BLaER1 treated with 17β-estradiol and CSF1 and Interleukin-3, amounts not matched to agents 10 nM and 100 nM (cell line): ENCODE measurements around the gene BLOC1S6.
A peak's percentile ranks its signal among the peaks of the same experiment; 100 is the strongest.

Experiments used
- H3K27ac ChIP-seq, 11 experiments: shearing (Covaris generic); formaldehyde crosslinking; 2 replicates each; pipeline ENCODE4 v1.8.1; 2022
- H3K27me3 ChIP-seq, 11 experiments: shearing (Covaris generic); formaldehyde crosslinking; 2 replicates each; pipeline ENCODE4 v1.8.1; 2022
- H3K36me3 ChIP-seq, 11 experiments: shearing (Covaris generic); formaldehyde crosslinking; 2 replicates each; pipeline ENCODE4 v1.8.1; 2022
- H3K4me1 ChIP-seq, 10 experiments: shearing (Covaris generic); formaldehyde crosslinking; 2 replicates each; pipeline ENCODE4 v1.8.1; 2022
- H3K4me2 ChIP-seq, 11 experiments: shearing (Covaris generic); formaldehyde crosslinking; 2 replicates each; pipeline ENCODE4 v1.8.1; 2022
- H3K4me3 ChIP-seq, 10 experiments: shearing (Covaris generic); formaldehyde crosslinking; 2 replicates each; pipeline ENCODE4 v1.8.1; 2022
- H3K9ac ChIP-seq, 11 experiments: shearing (Covaris generic); formaldehyde crosslinking; 2 replicates each; pipeline ENCODE4 v1.8.1; 2022
- H3K9me3 ChIP-seq, 11 experiments: shearing (Covaris generic); formaldehyde crosslinking; replicated peaks in 1 of 11; 2 replicates each; pipeline ENCODE4 v1.8.1; 2022
- H4K20me1 ChIP-seq, 11 experiments: shearing (Covaris generic); formaldehyde crosslinking; 2 replicates each; pipeline ENCODE4 v1.8.1; 2022
- Cebpa-rat ChIP-seq, 11 experiments: shearing (Covaris generic); IDR thresholded peaks; 2 replicates each; pipeline ENCODE4 v1.8.1; 2022

The BLOC1S6 gene

DNA sequence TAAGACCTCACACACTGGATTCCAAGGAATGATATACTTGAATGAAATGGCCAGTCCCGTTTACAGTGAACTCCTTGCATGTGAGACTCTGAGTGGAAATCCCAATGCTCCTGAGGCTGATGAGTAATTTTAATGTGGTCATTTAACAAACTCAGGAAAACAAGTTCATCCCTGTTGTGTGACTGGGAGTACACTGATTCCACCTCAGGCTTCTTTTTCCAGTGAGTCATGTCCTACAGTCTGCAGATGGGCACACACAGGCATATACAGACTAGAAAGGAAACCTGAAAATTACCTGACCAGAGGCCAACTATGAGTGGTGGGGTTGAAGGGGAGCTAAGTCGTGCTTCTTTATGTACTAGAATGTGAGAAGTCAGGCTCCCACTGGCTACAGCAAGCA lies 53.4 kb downstream of the BLOC1S6 start:
- Histone ChIP-seq H3K9ac (peak overlapping the region in 1 of 11 experiments; percentile 34; a peak in 1 of 22 replicates), H3K4me3 (no peak overlapping the region), H3K4me1 (peaks cover 18 to 97% (median 81%) of the 10 kb centered on the region in 10 experiments), H3K27me3 (peaks cover 0 to 3% (median 0%) of the 10 kb centered on the region in 11 experiments; a peak in 2 of 22 replicates), H3K4me2 (peak overlapping the region in 6 of 11 experiments; percentile 37 to 96 (median 95); a peak in 12 of 22 replicates), H3K36me3 (peaks cover 0 to 59% (median 0%) of the 10 kb centered on the region in 11 experiments; a peak in 8 of 22 replicates), H3K27ac (peak overlapping the region in 9 of 11 experiments; percentile 2 to 98 (median 91); a peak in 13 of 22 replicates), H4K20me1 (peaks cover 0 to 27% (median 0%) of the 10 kb centered on the region in 11 experiments; a peak in 2 of 22 replicates), H3K9me3 (peaks cover 0 to 35% (median 0%) of the 10 kb centered on the region in 11 experiments; a peak in 10 of 22 replicates)
- no peak for TF ChIP-seq Cebpa-rat (IDR thresholded peaks at IDR 0.05)

DNA sequence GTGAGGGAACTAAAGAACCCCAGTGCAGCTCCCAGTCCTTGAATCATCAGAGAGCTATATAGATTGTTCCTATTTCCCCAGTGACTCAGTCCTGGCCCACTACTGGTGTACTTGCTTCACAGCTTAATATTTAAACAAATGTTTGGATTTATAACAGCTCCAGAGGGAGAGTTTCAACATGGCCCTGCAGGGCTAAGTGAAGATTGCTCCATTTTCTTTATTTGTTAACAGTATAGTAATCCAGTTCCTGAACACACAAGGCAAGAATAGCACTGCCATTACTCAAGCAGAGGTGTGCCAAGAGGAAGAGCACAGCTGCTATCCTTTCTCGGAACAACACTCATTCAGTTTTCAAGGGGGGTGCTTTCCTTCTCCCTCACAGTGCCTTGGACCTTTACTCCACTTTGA lies 54.2 kb downstream of the BLOC1S6 start:
- Histone ChIP-seq H3K27ac (peak overlapping the region in 9 of 11 experiments; percentile 2 to 98 (median 44); a peak in 12 of 22 replicates), H3K9ac (peak overlapping the region in 3 of 11 experiments; percentile 14 to 34 (median 20); a peak in 3 of 22 replicates), H3K4me2 (peak overlapping the region in 6 of 11 experiments; percentile 37 to 96 (median 95); a peak in 13 of 22 replicates), H3K4me3 (no peak overlapping the region; a peak in 1 of 20 replicates), H4K20me1 (peaks cover 0 to 35% (median 0%) of the 10 kb centered on the region in 11 experiments; a peak in 3 of 22 replicates), H3K4me1 (peaks cover 13 to 97% (median 80%) of the 10 kb centered on the region in 10 experiments), H3K36me3 (peaks cover 0 to 64% (median 0%) of the 10 kb centered on the region in 11 experiments; a peak in 8 of 22 replicates), H3K9me3 (peaks cover 0 to 35% (median 0%) of the 10 kb centered on the region in 11 experiments; a peak in 10 of 22 replicates), H3K27me3 (no peaks in the 10 kb centered on the region)
- TF ChIP-seq Cebpa-rat (IDR thresholded peaks at IDR 0.05): 0 out of 22 replicates have a peak, but pooled peaks of 1 of the 11 experiments have one; percentile 11

DNA sequence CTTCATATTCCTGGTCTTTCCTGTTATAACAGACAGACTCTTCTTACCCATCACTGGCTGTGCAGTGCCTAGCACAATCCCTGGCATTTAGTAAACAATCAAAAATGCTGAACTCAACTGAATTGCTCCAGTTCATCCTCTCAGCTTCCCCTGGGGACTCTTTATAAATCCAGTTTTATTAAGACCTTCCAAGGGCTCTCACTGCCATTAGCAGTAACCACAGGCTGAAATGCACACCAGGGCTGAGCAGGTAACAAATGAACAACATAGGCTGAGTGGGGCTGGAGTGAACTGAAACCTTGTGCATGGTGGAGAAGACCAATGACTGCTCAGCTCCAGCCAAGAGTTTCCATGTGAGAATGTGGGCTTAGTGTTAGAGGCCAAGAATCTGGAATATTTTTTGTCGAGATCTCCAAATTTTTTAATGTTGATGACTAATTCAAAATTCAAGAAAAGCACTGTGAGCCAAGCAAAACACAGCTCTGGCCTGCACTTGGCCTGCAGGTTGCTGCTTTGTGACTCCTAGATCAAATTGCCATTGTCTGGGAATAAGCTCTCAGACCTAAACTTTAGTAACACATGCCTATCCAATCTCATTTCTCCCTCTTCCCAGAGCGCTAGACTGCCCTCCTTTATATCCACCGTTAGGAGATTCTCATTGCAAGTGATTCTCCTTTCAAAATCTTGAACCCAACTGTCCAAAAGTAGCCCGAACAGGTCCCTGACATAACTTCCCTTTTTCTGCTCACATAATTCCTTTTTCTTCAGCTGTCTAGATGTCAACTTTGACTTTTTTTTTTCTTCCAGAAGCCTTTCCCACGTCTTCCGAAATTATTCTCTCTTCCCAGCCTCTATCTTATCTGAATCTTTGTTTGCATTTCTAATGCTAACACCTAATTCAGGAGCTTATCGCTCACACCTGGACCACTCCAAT lies 55.1 kb downstream of the BLOC1S6 start:
- peaks cover 0 to 35% (median 0%) of the 10 kb centered on the region in 11 experiments; a peak in 10 of 22 replicates for H3K9me3 ChIP-seq
- peaks cover 9 to 97% (median 72%) of the 10 kb centered on the region in 10 experiments for H3K4me1 ChIP-seq
- H3K4me2 ChIP-seq: peak overlapping the region in 6 of 11 experiments; percentile 37 to 96 (median 95); a peak in 12 of 22 replicates
- no peak for TF ChIP-seq Cebpa-rat (IDR thresholded peaks at IDR 0.05)
- peak overlapping the region in 3 of 11 experiments; percentile 3 to 34 (median 14); a peak in 3 of 22 replicates for H3K9ac ChIP-seq
- H3K36me3 ChIP-seq: peaks cover 0 to 68% (median 0%) of the 10 kb centered on the region in 11 experiments; a peak in 8 of 22 replicates
- H4K20me1 ChIP-seq: peaks cover 0 to 35% (median 0%) of the 10 kb centered on the region in 11 experiments; a peak in 3 of 22 replicates
- H3K27me3 ChIP-seq: no peaks in the 10 kb centered on the region
- no peak overlapping the region; a peak in 1 of 20 replicates for H3K4me3 ChIP-seq
- H3K27ac ChIP-seq: peak overlapping the region in 7 of 11 experiments; percentile 2 to 98 (median 97); a peak in 11 of 22 replicates

DNA sequence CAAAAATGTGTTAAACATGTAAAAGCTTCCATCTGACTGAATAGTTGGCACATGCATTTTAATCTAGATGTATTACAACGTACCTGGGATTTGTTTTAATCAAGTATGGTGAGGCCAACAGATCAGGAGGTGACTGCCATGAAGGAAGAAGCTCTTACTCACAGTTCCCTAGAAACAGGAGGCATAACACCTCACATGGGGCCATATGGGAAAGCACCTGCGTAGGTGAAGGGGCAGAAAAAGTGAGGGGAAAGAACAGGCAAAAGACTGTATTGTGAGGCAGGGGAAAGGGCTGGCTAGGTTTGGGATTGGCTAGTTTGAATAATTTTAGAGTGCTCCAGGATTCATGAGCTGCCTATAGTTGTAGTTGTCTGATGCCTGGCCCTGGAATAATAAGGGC lies 57.3 kb downstream of the BLOC1S6 start:
- peaks cover 0 to 36% (median 0%) of the 10 kb centered on the region in 11 experiments; a peak in 6 of 22 replicates for H3K9me3 ChIP-seq
- H4K20me1 ChIP-seq: peaks cover 0 to 35% (median 0%) of the 10 kb centered on the region in 11 experiments; a peak in 3 of 22 replicates
- H3K27me3 ChIP-seq: no peaks in the 10 kb centered on the region
- H3K9ac ChIP-seq: no peak overlapping the region
- TF ChIP-seq Cebpa-rat (IDR thresholded peaks at IDR 0.05): no peak
- peaks cover 0 to 100% (median 57%) of the 10 kb centered on the region in 10 experiments; a peak in 14 of 20 replicates for H3K4me1 ChIP-seq
- peaks cover 0 to 72% (median 0%) of the 10 kb centered on the region in 11 experiments; a peak in 7 of 22 replicates for H3K36me3 ChIP-seq
- H3K27ac ChIP-seq: peak overlapping the region in 6 of 11 experiments; percentile 11 to 53 (median 41); a peak in 7 of 22 replicates
- peak overlapping the region in 7 of 11 experiments; percentile 30 to 95 (median 69); a peak in 12 of 22 replicates for H3K4me2 ChIP-seq
- H3K4me3 ChIP-seq: no peak overlapping the region

DNA sequence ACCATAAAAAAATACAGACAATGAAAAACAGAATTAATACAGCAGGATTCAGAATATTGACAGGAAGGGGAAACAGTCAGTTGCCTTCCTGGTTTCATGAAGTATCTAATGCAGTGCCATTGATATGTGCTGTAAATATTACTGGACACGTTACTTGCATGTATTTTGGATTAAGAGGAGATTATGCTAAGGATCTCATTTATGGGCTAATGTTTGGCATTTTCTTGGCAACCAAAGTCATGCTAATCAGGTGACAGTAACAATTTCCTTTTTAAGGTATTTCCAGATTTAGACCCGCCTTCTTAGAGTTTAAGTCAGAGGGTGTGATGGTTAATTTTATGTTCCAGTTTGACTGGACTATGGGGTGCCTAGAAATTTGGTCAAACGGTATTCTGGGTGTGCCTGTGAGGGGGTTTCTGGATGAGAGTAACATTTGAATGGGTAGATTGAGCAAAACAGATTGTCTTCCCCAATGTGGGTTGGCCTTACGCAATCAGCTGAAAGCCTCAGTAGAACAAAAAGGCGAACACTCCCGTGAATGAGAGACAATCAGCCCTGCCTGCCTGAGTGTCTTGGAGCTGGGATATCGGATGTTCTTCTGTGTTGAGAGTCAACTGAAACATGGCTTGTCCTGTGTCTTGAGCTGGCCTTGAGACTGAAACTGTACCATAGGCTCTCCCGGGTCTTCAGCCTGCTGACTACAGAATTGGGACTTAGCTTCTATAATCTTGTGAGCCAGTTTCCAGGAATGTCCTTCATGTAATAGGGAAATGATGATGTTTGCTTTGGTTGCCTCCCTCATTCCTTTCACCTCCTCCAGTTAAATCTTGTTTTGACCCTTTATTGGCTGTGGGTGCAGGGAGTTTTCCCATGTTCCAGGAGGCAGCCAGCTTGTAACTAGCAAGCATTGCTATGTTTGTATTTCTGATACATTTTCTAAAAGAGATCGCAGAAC lies 58.1 kb downstream of the BLOC1S6 start:
- Histone ChIP-seq H3K9ac (no peak overlapping the region), H3K27me3 (no peaks in the 10 kb centered on the region), H3K27ac (peak overlapping the region in 7 of 11 experiments; percentile 11 to 53 (median 36); a peak in 10 of 22 replicates), H4K20me1 (peaks cover 0 to 35% (median 0%) of the 10 kb centered on the region in 11 experiments; a peak in 3 of 22 replicates), H3K36me3 (peaks cover 0 to 72% (median 0%) of the 10 kb centered on the region in 11 experiments; a peak in 8 of 22 replicates), H3K4me2 (peak overlapping the region in 9 of 11 experiments; percentile 17 to 95 (median 66); a peak in 15 of 22 replicates), H3K9me3 (peaks cover 0 to 45% (median 5%) of the 10 kb centered on the region in 11 experiments; a peak in 17 of 22 replicates), H3K4me1 (peaks cover 0 to 100% (median 58%) of the 10 kb centered on the region in 10 experiments; a peak in 14 of 20 replicates), H3K4me3 (peak overlapping the region in 1 of 10 experiments; percentile 19; a peak in 1 of 20 replicates)
- TF ChIP-seq Cebpa-rat (IDR thresholded peaks at IDR 0.05): peak in 9 of 11 experiments; percentile 47 to 68 (median 56); a peak in 12 of 22 replicates

DNA sequence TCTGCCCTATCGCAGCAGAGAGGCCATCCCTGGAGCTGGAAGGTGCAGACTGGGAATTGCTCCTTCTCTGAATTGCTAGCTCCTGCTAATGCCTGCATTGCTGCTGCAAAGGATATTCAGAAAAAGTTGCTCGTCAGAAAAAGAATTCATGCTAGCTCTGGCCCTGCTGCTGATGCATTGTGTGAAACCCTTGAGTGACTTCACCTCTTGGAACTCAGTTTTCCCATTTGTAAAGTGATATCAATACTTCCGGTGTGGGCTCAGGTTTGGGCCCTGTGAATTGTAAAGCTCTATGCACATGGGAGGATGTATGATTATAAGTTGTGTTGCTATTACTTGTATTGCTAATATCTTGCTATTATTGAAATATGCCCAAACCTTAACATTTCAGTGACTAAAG lies 59.0 kb downstream of the BLOC1S6 start:
- Histone ChIP-seq H3K36me3 (peaks cover 0 to 75% (median 0%) of the 10 kb centered on the region in 11 experiments; a peak in 10 of 22 replicates), H3K27ac (peak overlapping the region in 4 of 11 experiments; percentile 28 to 53 (median 47); a peak in 4 of 22 replicates), H3K4me2 (peak overlapping the region in 5 of 11 experiments; percentile 66 to 95 (median 70); a peak in 9 of 22 replicates), H3K9ac (peak overlapping the region in 1 of 11 experiments; percentile 32; a peak in 1 of 22 replicates), H3K9me3 (peaks cover 6 to 54% (median 14%) of the 10 kb centered on the region in 11 experiments), H4K20me1 (peaks cover 0 to 33% (median 0%) of the 10 kb centered on the region in 11 experiments; a peak in 3 of 22 replicates), H3K4me1 (peaks cover 0 to 98% (median 51%) of the 10 kb centered on the region in 10 experiments; a peak in 14 of 20 replicates), H3K27me3 (no peaks in the 10 kb centered on the region), H3K4me3 (no peak overlapping the region; a peak in 1 of 20 replicates)
- no peak for TF ChIP-seq Cebpa-rat (IDR thresholded peaks at IDR 0.05)

DNA sequence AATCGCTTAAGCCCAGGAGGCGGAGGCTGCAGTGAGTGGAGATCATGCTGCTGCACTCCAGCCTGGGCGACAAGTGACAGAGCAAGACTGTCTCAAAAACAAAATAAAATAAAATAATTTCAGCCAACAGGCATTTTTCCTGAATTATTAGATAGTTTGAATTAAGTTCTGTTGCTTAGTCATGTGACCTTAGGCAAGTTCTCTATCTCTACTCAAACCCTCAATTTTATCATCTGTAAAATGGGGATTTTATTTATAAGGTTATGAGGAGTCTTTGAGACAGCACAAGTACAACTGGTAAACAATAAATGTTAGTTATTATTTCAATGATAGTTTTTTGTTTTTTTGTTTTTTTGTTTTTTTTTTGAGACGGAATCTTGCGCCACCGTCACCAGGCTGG lies 60.6 kb downstream of the BLOC1S6 start:
- H3K4me1 ChIP-seq: peaks cover 0 to 98% (median 44%) of the 10 kb centered on the region in 10 experiments; a peak in 14 of 20 replicates
- no peaks in the 10 kb centered on the region for H3K27me3 ChIP-seq
- H3K9ac ChIP-seq: no peak overlapping the region
- no peak for TF ChIP-seq Cebpa-rat (IDR thresholded peaks at IDR 0.05)
- H3K9me3 ChIP-seq: peaks cover 8 to 47% (median 17%) of the 10 kb centered on the region in 11 experiments
- H3K4me2 ChIP-seq: peak overlapping the region in 4 of 11 experiments; percentile 18 to 66 (median 60); a peak in 6 of 22 replicates
- H3K36me3 ChIP-seq: peaks cover 0 to 76% (median 0%) of the 10 kb centered on the region in 11 experiments; a peak in 10 of 22 replicates
- peak overlapping the region in 2 of 11 experiments; percentile 39 to 41; a peak in 3 of 22 replicates for H3K27ac ChIP-seq
- H3K4me3 ChIP-seq: no peak overlapping the region
- H4K20me1 ChIP-seq: peaks cover 0 to 19% (median 0%) of the 10 kb centered on the region in 11 experiments; a peak in 3 of 22 replicates
